Keratinocyte (primary cell): ENCODE data around the gene CFLAR.

ENCODE experiments used
- EZH2 ChIP-seq: IDR thresholded peaks from one replicate; pipeline ENCODE4 v1.6.1; 2012; ENCODE audit warnings: inconsistent platforms, mild to moderate bottlenecking, low read length, moderate library complexity
- TF ChIP-seq, protein P1 (sequence below), 3 experiments: IDR thresholded peaks in 1 of 3; conservative IDR thresholded peaks in 1 of 3; optimal IDR thresholded peaks in 1 of 3; 2 replicates in 2 of 3; 3 replicates in 1 of 3; pipeline versions ENCODE3 to v1.5.1; 2011; ENCODE audit warnings: low read length in 3 of 3, mild to moderate bottlenecking in 3 of 3, moderate library complexity in 2 of 3, control low read depth in 1 of 3, inconsistent platforms in 1 of 3; ENCODE audit not compliant: insufficient read depth in 2 of 3; ENCODE audit errors: extremely low read depth in 1 of 3

DNA sequence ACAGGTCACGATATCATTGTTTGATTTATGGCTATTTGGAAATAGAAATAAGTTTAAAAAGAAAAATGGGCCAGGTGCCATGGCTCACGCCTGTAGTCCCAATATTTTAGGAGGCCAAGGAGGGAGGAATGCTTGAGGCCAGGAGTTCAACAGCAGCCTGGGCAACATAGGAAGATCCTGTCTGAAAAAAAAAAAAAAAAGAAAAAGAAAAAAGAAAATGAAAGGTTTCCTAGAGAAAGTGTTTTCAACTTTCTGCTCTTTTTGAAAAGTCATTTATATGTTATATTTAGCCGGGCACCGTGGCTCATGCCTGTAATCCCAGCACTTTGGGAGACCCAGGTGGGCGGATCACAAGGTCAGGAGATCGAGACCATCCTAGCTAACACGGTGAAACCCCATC, 41.0 kb upstream of the CFLAR start:
- TF ChIP-seq, protein P1, sequence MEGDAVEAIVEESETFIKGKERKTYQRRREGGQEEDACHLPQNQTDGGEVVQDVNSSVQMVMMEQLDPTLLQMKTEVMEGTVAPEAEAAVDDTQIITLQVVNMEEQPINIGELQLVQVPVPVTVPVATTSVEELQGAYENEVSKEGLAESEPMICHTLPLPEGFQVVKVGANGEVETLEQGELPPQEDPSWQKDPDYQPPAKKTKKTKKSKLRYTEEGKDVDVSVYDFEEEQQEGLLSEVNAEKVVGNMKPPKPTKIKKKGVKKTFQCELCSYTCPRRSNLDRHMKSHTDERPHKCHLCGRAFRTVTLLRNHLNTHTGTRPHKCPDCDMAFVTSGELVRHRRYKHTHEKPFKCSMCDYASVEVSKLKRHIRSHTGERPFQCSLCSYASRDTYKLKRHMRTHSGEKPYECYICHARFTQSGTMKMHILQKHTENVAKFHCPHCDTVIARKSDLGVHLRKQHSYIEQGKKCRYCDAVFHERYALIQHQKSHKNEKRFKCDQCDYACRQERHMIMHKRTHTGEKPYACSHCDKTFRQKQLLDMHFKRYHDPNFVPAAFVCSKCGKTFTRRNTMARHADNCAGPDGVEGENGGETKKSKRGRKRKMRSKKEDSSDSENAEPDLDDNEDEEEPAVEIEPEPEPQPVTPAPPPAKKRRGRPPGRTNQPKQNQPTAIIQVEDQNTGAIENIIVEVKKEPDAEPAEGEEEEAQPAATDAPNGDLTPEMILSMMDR (optimal IDR thresholded peaks at IDR 0.05 in 1 of 3, IDR thresholded peaks at IDR 0.05 in 1 of 3, conservative IDR thresholded peaks at IDR 0.05 in 1 of 3; ENCODE audit: extremely low read depth in 1 of 3, insufficient read depth in 2 of 3, low read length in 3 of 3): no peak
- no peak for TF ChIP-seq EZH2
